LNCaP clone FGC (cell line): ENCODE data around the gene RBM15.

ENCODE experiments used
- DNase-seq: peaks from one replicate; pipeline ENCODE4 v3.0.0-alpha.2; 2011; ENCODE audit warnings: low read depth
- H3K4me3 ChIP-seq: 2 replicates; pipeline ENCODE4 v1.5.1; 2011; ENCODE audit warnings: mild to moderate bottlenecking, low read depth, low read length, control low read depth
- CTCF ChIP-seq: IDR thresholded peaks from 2 replicates; pipeline ENCODE4 v1.5.1; 2012; ENCODE audit warnings: mild to moderate bottlenecking; ENCODE audit not compliant: control insufficient read depth, insufficient read depth; ENCODE audit errors: extremely low read depth

RBM15 gene

GRCh38 chr1:110336300-110337039 lies 2.7 kb upstream of the RBM15 start:
- TF ChIP-seq CTCF = no peak
- peak overlapping the region; percentile 87; the same call in 1 of the 2 replicates for H3K4me3 ChIP-seq
- DNase-seq = peak; percentile 32

GRCh38 chr1:110337704-110338308 lies 1.4 kb upstream of the RBM15 start:
- no peak for DNase-seq
- peak overlapping the region; percentile 87 for H3K4me3 ChIP-seq
- TF ChIP-seq CTCF = no peak

DNA sequence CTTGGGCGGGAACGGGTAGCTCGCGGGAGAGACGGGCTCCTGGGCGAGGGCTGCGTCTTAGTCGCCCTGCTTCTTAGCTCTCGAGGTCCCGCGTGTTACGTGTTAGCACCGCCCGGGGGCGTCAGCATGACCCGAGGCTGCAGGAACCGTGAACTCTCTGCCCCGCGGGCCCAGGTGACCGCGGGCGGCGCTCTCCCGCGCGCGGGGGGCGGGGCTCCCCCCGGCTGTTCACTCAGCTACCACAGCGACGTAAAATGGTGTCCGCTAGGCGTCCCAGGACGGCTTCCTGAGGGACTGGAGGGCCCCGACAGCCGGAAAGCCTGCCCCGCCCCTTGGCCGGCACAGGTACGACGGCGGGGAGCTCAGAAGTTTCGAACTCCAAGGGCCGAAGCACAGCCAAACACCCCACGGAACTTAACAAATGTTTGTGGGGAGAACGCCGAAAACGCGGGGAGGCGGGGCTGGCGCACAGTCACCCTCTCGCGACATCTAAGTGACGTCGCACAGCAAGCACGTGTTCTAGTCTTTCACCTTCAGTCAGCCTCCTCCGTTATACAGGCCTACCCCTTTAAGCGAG lies 780 bp upstream of the RBM15 start:
- H3K4me3 ChIP-seq = peak overlapping the region; percentile 87
- peak; percentile 71 for TF ChIP-seq CTCF
- DNase-seq = no peak

DNA sequence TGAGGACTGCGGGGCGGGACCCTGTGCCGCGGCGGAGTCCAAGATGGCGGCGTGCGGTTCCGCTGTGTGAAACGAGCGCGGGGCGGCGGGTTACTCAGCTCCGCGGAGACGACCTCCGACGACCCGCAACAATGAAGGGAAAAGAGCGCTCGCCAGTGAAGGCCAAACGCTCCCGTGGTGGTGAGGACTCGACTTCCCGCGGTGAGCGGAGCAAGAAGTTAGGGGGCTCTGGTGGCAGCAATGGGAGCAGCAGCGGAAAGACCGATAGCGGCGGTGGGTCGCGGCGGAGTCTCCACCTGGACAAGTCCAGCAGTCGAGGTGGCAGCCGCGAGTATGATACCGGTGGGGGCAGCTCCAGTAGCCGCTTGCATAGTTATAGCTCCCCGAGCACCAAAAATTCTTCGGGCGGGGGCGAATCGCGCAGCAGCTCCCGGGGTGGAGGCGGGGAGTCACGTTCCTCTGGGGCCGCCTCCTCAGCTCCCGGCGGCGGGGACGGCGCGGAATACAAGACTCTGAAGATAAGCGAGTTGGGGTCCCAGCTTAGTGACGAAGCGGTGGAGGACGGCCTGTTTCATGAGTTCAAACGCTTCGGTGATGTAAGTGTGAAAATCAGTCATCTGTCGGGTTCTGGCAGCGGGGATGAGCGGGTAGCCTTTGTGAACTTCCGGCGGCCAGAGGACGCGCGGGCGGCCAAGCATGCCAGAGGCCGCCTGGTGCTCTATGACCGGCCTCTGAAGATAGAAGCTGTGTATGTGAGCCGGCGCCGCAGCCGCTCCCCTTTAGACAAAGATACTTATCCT lies 430 bp downstream of the RBM15 start:
- TF ChIP-seq CTCF = no peak
- H3K4me3 ChIP-seq = peak overlapping the region; percentile 87
- no peak for DNase-seq

DNA sequence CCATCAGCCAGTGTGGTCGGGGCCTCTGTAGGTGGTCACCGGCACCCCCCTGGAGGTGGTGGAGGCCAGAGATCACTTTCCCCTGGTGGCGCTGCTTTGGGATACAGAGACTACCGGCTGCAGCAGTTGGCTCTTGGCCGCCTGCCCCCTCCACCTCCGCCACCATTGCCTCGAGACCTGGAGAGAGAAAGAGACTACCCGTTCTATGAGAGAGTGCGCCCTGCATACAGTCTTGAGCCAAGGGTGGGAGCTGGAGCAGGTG lies 961 bp downstream of the RBM15 start:
- no peak for DNase-seq
- TF ChIP-seq CTCF = no peak
- peak overlapping the region; percentile 87 for H3K4me3 ChIP-seq

DNA sequence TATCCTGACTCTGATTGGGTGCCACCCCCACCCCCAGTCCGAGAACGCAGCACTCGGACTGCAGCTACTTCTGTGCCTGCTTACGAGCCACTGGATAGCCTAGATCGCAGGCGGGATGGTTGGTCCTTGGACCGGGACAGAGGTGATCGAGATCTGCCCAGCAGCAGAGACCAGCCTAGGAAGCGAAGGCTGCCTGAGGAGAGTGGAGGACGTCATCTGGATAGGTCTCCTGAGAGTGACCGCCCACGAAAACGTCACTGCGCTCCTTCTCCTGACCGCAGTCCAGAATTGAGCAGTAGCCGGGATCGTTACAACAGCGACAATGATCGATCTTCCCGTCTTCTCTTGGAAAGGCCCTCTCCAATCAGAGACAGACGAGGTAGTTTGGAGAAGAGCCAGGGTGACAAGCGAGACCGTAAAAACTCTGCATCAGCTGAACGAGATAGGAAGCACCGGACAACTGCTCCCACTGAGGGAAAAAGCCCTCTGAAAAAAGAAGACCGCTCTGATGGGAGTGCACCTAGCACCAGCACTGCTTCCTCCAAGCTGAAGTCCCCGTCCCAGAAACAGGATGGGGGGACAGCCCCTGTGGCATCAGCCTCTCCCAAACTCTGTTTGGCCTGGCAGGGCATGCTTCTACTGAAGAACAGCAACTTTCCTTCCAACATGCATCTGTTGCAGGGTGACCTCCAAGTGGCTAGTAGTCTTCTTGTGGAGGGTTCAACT lies 2.1 kb downstream of the RBM15 start:
- no peak for DNase-seq
- TF ChIP-seq CTCF = no peak
- H3K4me3 ChIP-seq = peak overlapping the region; percentile 87
